Transverse colon (tissue), 4 donors: ENCODE results near the gene ANTXR2.

Experiments
- CTCF ChIP-seq, 5 experiments: fragments of 200-600 bp in 3 of 5; fragments of 450-650 bp in 2 of 5; sonication (generic) in 3 of 5; IDR thresholded peaks; 1 replicate in 2 of 5; 2 replicates in 3 of 5; pipeline ENCODE4 v1.5.1; 2016 to 2017; ENCODE audit warnings: antibody characterized with exemption in 5 of 5, inconsistent platforms in 3 of 5, mild to moderate bottlenecking in 2 of 5, moderate library complexity in 1 of 5
- POLR2A ChIP-seq: fragments of 450-650 bp; IDR thresholded peaks from one replicate; pipeline ENCODE4 v1.6.1; 2016; ENCODE audit warnings: antibody characterized with exemption, mild to moderate bottlenecking, moderate library complexity
- POLR2AphosphoS5 ChIP-seq, 3 donors: sonication (generic); formaldehyde crosslinking; IDR thresholded peaks; one replicate each; pipeline ENCODE4 v1.6.1; 2016; ENCODE audit warnings: antibody characterized with exemption in 3 of 3

- TF ChIP-seq CTCF (IDR thresholded peaks at IDR 0.05) (no peak), POLR2A (no peak), POLR2AphosphoS5 (IDR thresholded peaks at IDR 0.05) (no peak)
Measured at GRCh38 chr4:79883290-79883689, 189.7 kb downstream of the ANTXR2 start.
